ENCODE results near the gene KIF16B. TPM values are rescaled to one million over a fixed set of nuclear protein-coding genes. Genes with fewer than 3 reads are reported as not detected.
A peak's percentile ranks its signal among the peaks of the same experiment; 100 is the strongest.

Gene KIF16B
- total RNA-seq, 1 experiment from 2014 or later = 7.6 TPM

DNA sequence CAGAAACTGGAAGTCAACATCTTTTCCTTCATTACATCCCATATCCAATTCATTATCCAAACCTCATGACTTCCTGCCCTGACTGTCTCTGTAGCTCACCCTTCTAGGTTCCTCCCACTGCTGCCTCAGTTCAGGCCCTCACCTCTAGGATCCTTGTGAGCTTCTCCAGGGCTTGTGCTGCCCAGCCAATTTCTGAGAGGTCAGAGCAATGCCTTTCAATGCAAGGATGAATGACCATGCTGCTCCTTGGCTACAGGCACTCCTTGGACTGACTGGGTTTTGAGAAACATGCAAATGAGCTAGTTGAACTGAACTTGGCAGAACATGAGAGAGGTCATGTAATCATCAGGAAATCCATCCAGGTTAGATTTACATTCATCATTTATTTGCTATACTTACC, 173.4 kb downstream of the KIF16B start:
- ChIA-PET CTCF (no interaction called here), POLR2A (no interaction called here)
- ATAC-seq (no peak), DNase-seq (ENCODE audit: low spot score) (no peak)
- Mint-ChIP-seq H3K4me1 (peaks cover 24% of the 10 kb centered on the region), H3K4me3 (no peak overlapping the region), H3K9me3 (peaks cover 19% of the 10 kb centered on the region), H3K27me3 (ENCODE audit: low read depth) (no peaks in the 10 kb centered on the region), H3K36me3 (peaks cover 13% of the 10 kb centered on the region), H3K27ac (no peak overlapping the region)
- TF ChIP-seq TP53 (CRISPR knock-in tag; IDR thresholded peaks at IDR 0.05) = no peak
- TF ChIP-seq NFYB (CRISPR knock-in tag; conservative IDR thresholded peaks at IDR 0.05; ENCODE audit: low read depth) = no peak
- TF ChIP-seq KAT7 (CRISPR knock-in tag; IDR thresholded peaks at IDR 0.05; ENCODE audit: borderline replicate concordance) = no peak
- no peak for TF ChIP-seq RELA (CRISPR knock-in tag; IDR thresholded peaks at IDR 0.05; ENCODE audit: borderline replicate concordance)

DNA sequence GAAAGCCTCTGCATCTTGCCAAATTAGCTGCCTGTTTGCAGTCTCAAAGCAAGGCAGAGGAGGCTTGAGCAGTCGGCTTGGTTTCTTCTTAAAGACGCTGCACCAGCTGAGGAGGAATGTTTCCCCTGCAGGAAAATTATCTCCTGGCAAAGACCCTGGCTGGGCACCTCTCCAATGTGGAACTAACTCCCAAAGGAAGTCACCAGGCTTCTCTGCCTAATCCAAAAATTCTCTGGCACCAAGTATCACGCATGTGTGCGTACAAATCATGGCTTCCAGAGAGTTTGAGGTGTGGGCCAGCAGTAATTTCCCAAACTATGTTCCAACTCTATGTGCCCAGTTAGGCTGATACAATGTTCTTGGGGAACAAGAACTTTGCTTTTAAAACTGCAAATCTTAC, 176.2 kb downstream of the KIF16B start:
- ChIA-PET POLR2A (no interaction called here), CTCF (no interaction called here)
- Mint-ChIP-seq H3K27ac (no peak overlapping the region), H3K4me3 (no peak overlapping the region), H3K36me3 (peaks cover 13% of the 10 kb centered on the region), H3K4me1 (peaks cover 20% of the 10 kb centered on the region), H3K9me3 (peaks cover 19% of the 10 kb centered on the region), H3K27me3 (ENCODE audit: low read depth) (no peaks in the 10 kb centered on the region)
- ATAC-seq (no peak), DNase-seq (ENCODE audit: low spot score) (no peak)
- TF ChIP-seq, protein P1, sequence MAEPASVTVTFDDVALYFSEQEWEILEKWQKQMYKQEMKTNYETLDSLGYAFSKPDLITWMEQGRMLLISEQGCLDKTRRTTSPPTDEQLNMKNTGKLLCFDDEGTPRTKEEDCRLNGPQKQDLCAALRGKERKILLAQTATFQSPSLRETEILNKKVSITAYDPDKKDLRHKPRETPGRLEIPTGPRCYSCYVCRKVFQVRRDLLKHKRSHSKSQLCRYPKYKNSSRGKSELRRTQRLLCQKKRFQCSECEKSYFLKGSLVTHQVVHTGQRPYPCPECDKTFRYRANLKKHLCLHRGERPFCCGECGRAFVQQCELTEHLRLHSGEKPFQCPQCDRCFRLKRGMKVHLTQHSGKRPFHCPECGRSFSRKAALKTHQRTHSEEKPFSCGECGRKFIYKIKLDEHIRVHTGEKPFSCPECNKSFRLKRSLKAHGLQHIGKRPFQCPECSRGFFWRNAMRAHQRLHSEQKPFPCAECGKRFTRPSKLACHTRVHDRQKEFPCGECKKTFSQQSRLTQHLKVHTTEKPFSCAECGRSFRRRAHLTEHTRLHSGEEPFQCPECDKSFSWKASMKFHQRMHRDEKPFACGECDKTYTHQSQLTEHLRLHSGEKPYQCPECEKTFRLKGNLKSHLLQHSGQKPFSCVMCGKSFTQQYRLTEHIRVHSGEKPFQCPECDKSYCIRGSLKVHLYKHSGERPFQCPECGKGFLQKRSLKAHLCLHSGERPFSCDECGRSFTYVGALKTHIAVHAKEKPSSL (CRISPR knock-in tag; conservative IDR thresholded peaks at IDR 0.05) = no peak
- TF ChIP-seq, protein P2, sequence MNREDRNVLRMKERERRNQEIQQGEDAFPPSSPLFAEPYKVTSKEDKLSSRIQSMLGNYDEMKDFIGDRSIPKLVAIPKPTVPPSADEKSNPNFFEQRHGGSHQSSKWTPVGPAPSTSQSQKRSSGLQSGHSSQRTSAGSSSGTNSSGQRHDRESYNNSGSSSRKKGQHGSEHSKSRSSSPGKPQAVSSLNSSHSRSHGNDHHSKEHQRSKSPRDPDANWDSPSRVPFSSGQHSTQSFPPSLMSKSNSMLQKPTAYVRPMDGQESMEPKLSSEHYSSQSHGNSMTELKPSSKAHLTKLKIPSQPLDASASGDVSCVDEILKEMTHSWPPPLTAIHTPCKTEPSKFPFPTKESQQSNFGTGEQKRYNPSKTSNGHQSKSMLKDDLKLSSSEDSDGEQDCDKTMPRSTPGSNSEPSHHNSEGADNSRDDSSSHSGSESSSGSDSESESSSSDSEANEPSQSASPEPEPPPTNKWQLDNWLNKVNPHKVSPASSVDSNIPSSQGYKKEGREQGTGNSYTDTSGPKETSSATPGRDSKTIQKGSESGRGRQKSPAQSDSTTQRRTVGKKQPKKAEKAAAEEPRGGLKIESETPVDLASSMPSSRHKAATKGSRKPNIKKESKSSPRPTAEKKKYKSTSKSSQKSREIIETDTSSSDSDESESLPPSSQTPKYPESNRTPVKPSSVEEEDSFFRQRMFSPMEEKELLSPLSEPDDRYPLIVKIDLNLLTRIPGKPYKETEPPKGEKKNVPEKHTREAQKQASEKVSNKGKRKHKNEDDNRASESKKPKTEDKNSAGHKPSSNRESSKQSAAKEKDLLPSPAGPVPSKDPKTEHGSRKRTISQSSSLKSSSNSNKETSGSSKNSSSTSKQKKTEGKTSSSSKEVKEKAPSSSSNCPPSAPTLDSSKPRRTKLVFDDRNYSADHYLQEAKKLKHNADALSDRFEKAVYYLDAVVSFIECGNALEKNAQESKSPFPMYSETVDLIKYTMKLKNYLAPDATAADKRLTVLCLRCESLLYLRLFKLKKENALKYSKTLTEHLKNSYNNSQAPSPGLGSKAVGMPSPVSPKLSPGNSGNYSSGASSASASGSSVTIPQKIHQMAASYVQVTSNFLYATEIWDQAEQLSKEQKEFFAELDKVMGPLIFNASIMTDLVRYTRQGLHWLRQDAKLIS (CRISPR knock-in tag; IDR thresholded peaks at IDR 0.05; ENCODE audit: borderline replicate concordance) = no peak
- TF ChIP-seq ZNF138 (CRISPR knock-in tag; conservative IDR thresholded peaks at IDR 0.05) (no peak), ELF4 (CRISPR knock-in tag; IDR thresholded peaks at IDR 0.05; ENCODE audit: low read depth) (no peak), HMGA2 (CRISPR knock-in tag; IDR thresholded peaks at IDR 0.05) (no peak)
- TF ChIP-seq, protein P3, sequence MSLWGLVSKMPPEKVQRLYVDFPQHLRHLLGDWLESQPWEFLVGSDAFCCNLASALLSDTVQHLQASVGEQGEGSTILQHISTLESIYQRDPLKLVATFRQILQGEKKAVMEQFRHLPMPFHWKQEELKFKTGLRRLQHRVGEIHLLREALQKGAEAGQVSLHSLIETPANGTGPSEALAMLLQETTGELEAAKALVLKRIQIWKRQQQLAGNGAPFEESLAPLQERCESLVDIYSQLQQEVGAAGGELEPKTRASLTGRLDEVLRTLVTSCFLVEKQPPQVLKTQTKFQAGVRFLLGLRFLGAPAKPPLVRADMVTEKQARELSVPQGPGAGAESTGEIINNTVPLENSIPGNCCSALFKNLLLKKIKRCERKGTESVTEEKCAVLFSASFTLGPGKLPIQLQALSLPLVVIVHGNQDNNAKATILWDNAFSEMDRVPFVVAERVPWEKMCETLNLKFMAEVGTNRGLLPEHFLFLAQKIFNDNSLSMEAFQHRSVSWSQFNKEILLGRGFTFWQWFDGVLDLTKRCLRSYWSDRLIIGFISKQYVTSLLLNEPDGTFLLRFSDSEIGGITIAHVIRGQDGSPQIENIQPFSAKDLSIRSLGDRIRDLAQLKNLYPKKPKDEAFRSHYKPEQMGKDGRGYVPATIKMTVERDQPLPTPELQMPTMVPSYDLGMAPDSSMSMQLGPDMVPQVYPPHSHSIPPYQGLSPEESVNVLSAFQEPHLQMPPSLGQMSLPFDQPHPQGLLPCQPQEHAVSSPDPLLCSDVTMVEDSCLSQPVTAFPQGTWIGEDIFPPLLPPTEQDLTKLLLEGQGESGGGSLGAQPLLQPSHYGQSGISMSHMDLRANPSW (CRISPR knock-in tag; conservative IDR thresholded peaks at IDR 0.05; ENCODE audit: low read depth) = no peak
- TF ChIP-seq, protein P4, sequence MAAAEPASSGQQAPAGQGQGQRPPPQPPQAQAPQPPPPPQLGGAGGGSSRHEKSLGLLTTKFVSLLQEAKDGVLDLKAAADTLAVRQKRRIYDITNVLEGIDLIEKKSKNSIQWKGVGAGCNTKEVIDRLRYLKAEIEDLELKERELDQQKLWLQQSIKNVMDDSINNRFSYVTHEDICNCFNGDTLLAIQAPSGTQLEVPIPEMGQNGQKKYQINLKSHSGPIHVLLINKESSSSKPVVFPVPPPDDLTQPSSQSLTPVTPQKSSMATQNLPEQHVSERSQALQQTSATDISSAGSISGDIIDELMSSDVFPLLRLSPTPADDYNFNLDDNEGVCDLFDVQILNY (CRISPR knock-in tag; IDR thresholded peaks at IDR 0.05) = no peak

DNA sequence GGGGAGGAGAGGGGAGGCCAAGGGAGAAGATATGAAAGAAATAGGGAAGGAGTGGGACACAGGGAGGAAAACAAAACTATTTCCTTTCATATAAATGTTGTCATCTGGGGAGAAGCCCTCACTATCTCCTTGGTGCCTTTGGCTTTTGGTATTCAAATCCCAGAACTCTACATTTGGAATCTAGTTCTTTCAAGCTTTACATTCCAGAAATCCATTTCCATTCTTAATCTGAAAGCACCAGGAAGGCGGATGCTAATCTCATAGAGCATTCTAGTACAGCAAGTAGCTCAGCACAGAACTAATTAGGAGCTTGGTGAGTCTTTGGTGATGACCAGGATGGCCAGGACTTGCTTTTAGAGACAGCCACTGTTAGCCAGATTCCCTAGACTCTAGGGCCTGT, 177.9 kb downstream of the KIF16B start:
- no peak for DNase-seq (ENCODE audit: low spot score)
- Mint-ChIP-seq H3K4me3 (no peak overlapping the region), H3K27me3 (ENCODE audit: low read depth) (no peaks in the 10 kb centered on the region), H3K27ac (no peak overlapping the region), H3K9me3 (peaks cover 15% of the 10 kb centered on the region), H3K36me3 (peaks cover 9% of the 10 kb centered on the region), H3K4me1 (peaks cover 20% of the 10 kb centered on the region)
- POLR2A ChIA-PET = no interaction called here
- ATAC-seq = peak; percentile 73
- CTCF ChIA-PET = interaction anchor here (1.2 kb wide), 1 partner anchor 8 kb away, joined by 5 read pairs; no protein-coding TSS in a partner anchor
- TF ChIP-seq, protein P5, sequence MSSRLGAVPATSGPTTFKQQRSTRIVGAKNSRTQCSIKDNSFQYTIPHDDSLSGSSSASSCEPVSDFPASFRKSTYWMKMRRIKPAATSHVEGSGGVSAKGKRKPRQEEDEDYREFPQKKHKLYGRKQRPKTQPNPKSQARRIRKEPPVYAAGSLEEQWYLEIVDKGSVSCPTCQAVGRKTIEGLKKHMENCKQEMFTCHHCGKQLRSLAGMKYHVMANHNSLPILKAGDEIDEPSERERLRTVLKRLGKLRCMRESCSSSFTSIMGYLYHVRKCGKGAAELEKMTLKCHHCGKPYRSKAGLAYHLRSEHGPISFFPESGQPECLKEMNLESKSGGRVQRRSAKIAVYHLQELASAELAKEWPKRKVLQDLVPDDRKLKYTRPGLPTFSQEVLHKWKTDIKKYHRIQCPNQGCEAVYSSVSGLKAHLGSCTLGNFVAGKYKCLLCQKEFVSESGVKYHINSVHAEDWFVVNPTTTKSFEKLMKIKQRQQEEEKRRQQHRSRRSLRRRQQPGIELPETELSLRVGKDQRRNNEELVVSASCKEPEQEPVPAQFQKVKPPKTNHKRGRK (CRISPR knock-in tag; IDR thresholded peaks at IDR 0.05; ENCODE audit: borderline replicate concordance) = no peak
- TF ChIP-seq, protein P6, sequence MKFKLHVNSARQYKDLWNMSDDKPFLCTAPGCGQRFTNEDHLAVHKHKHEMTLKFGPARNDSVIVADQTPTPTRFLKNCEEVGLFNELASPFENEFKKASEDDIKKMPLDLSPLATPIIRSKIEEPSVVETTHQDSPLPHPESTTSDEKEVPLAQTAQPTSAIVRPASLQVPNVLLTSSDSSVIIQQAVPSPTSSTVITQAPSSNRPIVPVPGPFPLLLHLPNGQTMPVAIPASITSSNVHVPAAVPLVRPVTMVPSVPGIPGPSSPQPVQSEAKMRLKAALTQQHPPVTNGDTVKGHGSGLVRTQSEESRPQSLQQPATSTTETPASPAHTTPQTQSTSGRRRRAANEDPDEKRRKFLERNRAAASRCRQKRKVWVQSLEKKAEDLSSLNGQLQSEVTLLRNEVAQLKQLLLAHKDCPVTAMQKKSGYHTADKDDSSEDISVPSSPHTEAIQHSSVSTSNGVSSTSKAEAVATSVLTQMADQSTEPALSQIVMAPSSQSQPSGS (CRISPR knock-in tag; IDR thresholded peaks at IDR 0.05; ENCODE audit: borderline replicate concordance, low read depth) = no peak
- TF ChIP-seq GRHL2 (CRISPR knock-in tag; IDR thresholded peaks at IDR 0.05; ENCODE audit: insufficient replicate concordance, severe bottlenecking) = no peak
- no peak for TF ChIP-seq ESRRA (CRISPR knock-in tag; IDR thresholded peaks at IDR 0.05; ENCODE audit: borderline replicate concordance)
- TF ChIP-seq NR2C2 (CRISPR knock-in tag; IDR thresholded peaks at IDR 0.05) = no peak
- TF ChIP-seq JAZF1 (CRISPR knock-in tag; IDR thresholded peaks at IDR 0.05) = no peak
- TF ChIP-seq TEAD4 (CRISPR knock-in tag; IDR thresholded peaks at IDR 0.05) = no peak
- TF ChIP-seq GABPB1 (CRISPR knock-in tag; IDR thresholded peaks at IDR 0.05) = no peak

Data from WTC11 (cell line).